ENCODE results near the gene MT3. TPM values are rescaled to one million over a fixed set of nuclear protein-coding genes. Genes with fewer than 3 reads are reported as not detected.
A peak's percentile ranks its signal among the peaks of the same experiment; 100 is the strongest.

MT3 gene
- total and polyA plus RNA-seq, 2 of the 13 experiments (the other 11 are each of a cell fraction or from before 2014, with no cell fraction given), result not detected

GRCh38 chr16:56607109-56607618 lies 17.8 kb downstream of the MT3 start (continued):
- TF ChIP-seq, protein P1, sequence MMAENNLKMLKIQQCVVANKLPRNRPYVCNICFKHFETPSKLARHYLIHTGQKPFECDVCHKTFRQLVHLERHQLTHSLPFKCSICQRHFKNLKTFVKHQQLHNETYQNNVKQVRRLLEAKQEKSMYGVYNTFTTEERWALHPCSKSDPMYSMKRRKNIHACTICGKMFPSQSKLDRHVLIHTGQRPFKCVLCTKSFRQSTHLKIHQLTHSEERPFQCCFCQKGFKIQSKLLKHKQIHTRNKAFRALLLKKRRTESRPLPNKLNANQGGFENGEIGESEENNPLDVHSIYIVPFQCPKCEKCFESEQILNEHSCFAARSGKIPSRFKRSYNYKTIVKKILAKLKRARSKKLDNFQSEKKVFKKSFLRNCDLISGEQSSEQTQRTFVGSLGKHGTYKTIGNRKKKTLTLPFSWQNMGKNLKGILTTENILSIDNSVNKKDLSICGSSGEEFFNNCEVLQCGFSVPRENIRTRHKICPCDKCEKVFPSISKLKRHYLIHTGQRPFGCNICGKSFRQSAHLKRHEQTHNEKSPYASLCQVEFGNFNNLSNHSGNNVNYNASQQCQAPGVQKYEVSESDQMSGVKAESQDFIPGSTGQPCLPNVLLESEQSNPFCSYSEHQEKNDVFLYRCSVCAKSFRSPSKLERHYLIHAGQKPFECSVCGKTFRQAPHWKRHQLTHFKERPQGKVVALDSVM (CRISPR knock-in tag; IDR thresholded peaks at IDR 0.05), result no peak
- peak; percentile 79 for TF ChIP-seq ZNF616 (CRISPR knock-in tag; IDR thresholded peaks at IDR 0.05; ENCODE audit: low read depth)
- TF ChIP-seq NCOA2 (CRISPR knock-in tag; IDR thresholded peaks at IDR 0.05), result peak; percentile 68
- peak; percentile 77 for TF ChIP-seq THAP11 (CRISPR knock-in tag; IDR thresholded peaks at IDR 0.05)
- TF ChIP-seq, protein P2, sequence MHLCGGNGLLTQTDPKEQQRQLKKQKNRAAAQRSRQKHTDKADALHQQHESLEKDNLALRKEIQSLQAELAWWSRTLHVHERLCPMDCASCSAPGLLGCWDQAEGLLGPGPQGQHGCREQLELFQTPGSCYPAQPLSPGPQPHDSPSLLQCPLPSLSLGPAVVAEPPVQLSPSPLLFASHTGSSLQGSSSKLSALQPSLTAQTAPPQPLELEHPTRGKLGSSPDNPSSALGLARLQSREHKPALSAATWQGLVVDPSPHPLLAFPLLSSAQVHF (CRISPR knock-in tag; IDR thresholded peaks at IDR 0.05), result no peak
- TF ChIP-seq ZNF878 (CRISPR knock-in tag; IDR thresholded peaks at IDR 0.05), result 0 out of 2 replicates have a peak, but pooled peaks have one; percentile 68
- TF ChIP-seq CREBL2 (CRISPR knock-in tag; IDR thresholded peaks at IDR 0.05; ENCODE audit: borderline replicate concordance), result no peak; the same call in 1 of the 2 replicates
- TF ChIP-seq ZNF644 (CRISPR knock-in tag; IDR thresholded peaks at IDR 0.05; ENCODE audit: low read depth), result no peak
- peak; percentile 97 for TF ChIP-seq MYPOP (CRISPR knock-in tag; IDR thresholded peaks at IDR 0.05)
- TF ChIP-seq, protein P3, sequence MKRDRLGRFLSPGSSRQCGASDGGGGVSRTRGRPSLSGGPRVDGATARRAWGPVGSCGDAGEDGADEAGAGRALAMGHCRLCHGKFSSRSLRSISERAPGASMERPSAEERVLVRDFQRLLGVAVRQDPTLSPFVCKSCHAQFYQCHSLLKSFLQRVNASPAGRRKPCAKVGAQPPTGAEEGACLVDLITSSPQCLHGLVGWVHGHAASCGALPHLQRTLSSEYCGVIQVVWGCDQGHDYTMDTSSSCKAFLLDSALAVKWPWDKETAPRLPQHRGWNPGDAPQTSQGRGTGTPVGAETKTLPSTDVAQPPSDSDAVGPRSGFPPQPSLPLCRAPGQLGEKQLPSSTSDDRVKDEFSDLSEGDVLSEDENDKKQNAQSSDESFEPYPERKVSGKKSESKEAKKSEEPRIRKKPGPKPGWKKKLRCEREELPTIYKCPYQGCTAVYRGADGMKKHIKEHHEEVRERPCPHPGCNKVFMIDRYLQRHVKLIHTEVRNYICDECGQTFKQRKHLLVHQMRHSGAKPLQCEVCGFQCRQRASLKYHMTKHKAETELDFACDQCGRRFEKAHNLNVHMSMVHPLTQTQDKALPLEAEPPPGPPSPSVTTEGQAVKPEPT (CRISPR knock-in tag; IDR thresholded peaks at IDR 0.05; ENCODE audit: low read depth), result 0 out of 2 replicates have a peak, but pooled peaks have one; percentile 23
- no peak; the same call in 1 of the 2 replicates for TF ChIP-seq ZNF354B (CRISPR knock-in tag; IDR thresholded peaks at IDR 0.05)
- TF ChIP-seq ZUFSP (CRISPR knock-in tag; IDR thresholded peaks at IDR 0.05; ENCODE audit: borderline replicate concordance), result no peak
- TF ChIP-seq HNRNPUL1 (IDR thresholded peaks at IDR 0.05; ENCODE audit: low read depth, low read length), result no peak
- TF ChIP-seq ZMAT5 (CRISPR knock-in tag; IDR thresholded peaks at IDR 0.05; ENCODE audit: borderline replicate concordance, low read depth), result no peak
- no peak for TF ChIP-seq ATAD3A (CRISPR knock-in tag; IDR thresholded peaks at IDR 0.05)
- no peak for TF ChIP-seq NPAS2 (CRISPR knock-in tag; IDR thresholded peaks at IDR 0.05; ENCODE audit: borderline replicate concordance)
- TF ChIP-seq PHF8 (CRISPR knock-in tag; IDR thresholded peaks at IDR 0.05), result peak; percentile 73; the same call in 1 of the 2 replicates
- no peak for TF ChIP-seq MBNL3 (CRISPR knock-in tag; conservative IDR thresholded peaks at IDR 0.05)
- TF ChIP-seq HNRNPLL (IDR thresholded peaks at IDR 0.05; ENCODE audit: low read depth, low read length, poor library complexity, severe bottlenecking), result no peak
- no peak for TF ChIP-seq ZNF530 (CRISPR knock-in tag; IDR thresholded peaks at IDR 0.05; ENCODE audit: low read depth)
- TF ChIP-seq ZNF563 (CRISPR knock-in tag; IDR thresholded peaks at IDR 0.05), result no peak
- TF ChIP-seq MAX (IDR thresholded peaks at IDR 0.05), result peak; percentile 89

Data from HepG2 (cell line).